CD4-positive, alpha-beta T cell treated with Interleukin-10 for 1 hour (primary cell): ENCODE results near the gene FGD3.
"Not testable (repeated sequence)": the region's sequence is repeated elsewhere in the genome, so short reads cannot be mapped to it uniquely, and the experiment has no call there.

Experiments used
- DNase-seq: peaks from one replicate; pipeline ENCODE4 v3.0.0-alpha.2; 2020

FGD3 gene, protein sequence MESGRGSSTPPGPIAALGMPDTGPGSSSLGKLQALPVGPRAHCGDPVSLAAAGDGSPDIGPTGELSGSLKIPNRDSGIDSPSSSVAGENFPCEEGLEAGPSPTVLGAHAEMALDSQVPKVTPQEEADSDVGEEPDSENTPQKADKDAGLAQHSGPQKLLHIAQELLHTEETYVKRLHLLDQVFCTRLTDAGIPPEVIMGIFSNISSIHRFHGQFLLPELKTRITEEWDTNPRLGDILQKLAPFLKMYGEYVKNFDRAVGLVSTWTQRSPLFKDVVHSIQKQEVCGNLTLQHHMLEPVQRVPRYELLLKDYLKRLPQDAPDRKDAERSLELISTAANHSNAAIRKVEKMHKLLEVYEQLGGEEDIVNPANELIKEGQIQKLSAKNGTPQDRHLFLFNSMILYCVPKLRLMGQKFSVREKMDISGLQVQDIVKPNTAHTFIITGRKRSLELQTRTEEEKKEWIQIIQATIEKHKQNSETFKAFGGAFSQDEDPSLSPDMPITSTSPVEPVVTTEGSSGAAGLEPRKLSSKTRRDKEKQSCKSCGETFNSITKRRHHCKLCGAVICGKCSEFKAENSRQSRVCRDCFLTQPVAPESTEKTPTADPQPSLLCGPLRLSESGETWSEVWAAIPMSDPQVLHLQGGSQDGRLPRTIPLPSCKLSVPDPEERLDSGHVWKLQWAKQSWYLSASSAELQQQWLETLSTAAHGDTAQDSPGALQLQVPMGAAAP

DNA sequence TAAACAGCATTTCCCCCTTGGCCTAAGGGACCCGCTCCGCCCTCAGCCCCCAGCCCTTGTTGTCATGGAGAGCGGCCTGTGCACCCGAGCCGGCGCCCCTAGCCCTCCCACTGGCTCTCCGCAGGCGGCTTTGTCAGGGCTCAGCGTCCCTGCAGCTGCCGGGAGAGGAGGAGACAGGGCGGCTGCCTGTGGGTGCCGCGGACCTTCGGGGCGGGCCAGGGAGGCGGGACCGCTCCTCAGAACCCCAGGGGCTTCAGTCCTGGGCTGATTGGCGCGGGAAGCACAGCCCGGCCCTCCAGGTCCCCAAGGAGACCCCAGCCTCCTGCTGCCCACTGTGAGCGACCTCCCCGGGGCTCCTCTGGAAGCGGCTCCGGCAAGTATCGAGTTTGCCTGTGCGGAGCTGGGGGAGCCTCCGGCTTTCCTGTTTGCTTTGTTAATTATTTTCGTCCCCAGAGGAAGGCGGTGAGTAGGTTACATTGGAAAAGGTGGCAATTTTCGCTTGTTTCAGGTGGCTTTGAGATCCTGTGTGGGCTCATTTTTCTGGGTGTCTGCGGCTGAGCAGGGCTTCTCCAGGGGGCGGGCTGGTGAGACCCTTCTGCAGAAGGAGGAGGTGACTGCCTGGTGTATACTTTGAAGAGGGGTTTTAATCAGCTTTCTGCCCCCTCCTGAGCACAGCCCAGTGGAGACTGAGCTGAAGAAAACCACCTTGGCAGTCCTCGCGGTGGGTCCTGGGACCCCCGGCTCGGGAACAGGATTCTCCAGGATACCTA, at the start of gene FGD3:
TSS of gene FGD3 (plus strand) at position 256 of the 770 bp plus-strand sequence. CDS start 28,734 bp downstream, outside the sequence.
- peak; percentile 44 for DNase-seq

GRCh38 chr9:92905137-92905536, 42.2 kb upstream of the FGD3 start:
- not testable (repeated sequence) for DNase-seq

- no peak for DNase-seq
Measured at GRCh38 chr9:92911511-92912475, 35.5 kb upstream of the FGD3 start.

GRCh38 chr9:92917176-92917800, 30.0 kb upstream of the FGD3 start:
- DNase-seq, result no peak

DNA sequence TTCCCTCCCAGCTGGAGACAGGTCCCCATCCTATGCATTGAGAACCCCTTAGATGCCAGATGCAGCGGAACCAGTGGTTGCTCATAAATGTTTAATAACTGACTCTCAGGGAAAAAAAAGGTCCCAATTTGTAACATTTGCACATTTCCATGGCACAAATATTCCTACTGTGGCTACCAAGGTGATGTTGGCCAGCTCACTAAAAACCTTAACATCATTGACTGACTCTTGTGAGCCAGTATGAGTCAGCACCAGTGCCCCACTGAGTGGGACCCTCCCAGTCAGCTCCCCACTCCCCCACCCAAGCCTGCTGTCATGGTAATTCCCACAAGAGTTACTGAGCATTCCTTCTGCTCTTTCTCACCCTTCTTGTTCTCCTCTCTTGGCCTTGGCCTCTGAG, 26.9 kb upstream of the FGD3 start:
- no peak for DNase-seq

GRCh38 chr9:92931606-92932005, 15.7 kb upstream of the FGD3 start:
- DNase-seq, result no peak

DNA sequence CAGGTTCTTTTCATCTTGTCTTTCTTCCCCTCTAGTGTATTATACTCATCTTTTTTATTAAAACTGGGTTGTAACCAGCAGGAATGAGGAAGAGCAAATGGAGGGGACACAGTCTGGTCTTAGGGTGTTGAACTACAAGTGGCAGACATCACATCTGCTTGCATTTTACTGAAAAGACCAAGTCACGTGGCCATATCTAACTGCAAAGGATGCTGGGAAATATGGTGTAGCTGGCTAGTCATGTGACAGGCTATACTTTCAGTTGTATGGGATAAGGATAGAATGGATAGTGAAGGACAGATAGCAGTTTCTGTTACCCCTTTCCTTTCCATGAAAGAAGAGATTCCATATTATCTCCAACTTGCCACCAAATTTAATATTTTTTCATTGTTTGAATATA, 13.0 kb upstream of the FGD3 start:
- DNase-seq, result no peak

DNA sequence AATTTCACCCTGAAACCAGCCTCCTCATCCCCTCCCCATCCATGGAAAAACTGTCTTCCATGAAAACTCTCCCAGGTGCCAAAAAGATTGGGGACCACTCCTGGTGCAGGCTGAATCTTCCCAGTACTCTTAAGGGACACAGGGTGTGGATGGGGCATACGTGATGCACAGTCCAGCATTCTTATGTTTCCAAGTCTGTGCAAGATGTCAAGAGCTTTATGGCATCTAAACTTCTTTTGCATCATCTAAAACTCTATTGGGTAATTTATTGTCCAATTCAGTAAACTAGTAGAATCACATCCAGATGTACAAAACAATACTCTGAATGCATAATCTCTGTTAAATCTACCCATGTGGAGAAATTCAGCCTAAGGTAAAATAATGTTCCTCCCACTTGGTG, 9.3 kb upstream of the FGD3 start:
- DNase-seq, result no peak

GRCh38 chr9:92941861-92942260, 5.5 kb upstream of the FGD3 start:
- DNase-seq, result no peak

GRCh38 chr9:92942688-92943616, 4.4 kb upstream of the FGD3 start:
- no peak for DNase-seq

- DNase-seq, result no peak
Measured at GRCh38 chr9:92944921-92945320, 2.4 kb upstream of the FGD3 start.

DNA sequence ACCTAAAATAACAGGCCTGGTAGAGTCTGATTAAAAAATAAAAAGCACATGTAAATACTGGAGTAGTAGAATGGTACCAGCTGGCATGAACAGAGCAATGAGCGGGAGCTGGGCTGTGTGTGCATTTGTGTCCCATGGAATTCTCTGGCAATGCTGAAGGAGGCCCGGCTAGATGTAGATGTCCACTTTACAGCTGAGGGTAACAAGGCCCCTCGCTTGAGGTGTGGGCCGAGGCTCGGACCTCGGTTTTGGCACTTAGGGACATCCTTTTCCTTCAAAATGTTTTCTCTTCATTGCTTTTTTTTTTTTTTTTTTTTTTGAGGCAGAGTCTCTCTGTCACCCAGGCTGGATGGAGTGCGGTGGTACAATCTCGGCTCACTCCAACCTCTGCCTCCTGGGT, 1.5 kb upstream of the FGD3 start:
- DNase-seq, result no peak

GRCh38 chr9:92948038-92948534, 763 bp downstream of the FGD3 start:
- no peak for DNase-seq

- no peak for DNase-seq
Measured at GRCh38 chr9:92948632-92949031, 1.3 kb downstream of the FGD3 start.

GRCh38 chr9:92949266-92949982, 2.1 kb downstream of the FGD3 start:
- DNase-seq, result no peak

DNA sequence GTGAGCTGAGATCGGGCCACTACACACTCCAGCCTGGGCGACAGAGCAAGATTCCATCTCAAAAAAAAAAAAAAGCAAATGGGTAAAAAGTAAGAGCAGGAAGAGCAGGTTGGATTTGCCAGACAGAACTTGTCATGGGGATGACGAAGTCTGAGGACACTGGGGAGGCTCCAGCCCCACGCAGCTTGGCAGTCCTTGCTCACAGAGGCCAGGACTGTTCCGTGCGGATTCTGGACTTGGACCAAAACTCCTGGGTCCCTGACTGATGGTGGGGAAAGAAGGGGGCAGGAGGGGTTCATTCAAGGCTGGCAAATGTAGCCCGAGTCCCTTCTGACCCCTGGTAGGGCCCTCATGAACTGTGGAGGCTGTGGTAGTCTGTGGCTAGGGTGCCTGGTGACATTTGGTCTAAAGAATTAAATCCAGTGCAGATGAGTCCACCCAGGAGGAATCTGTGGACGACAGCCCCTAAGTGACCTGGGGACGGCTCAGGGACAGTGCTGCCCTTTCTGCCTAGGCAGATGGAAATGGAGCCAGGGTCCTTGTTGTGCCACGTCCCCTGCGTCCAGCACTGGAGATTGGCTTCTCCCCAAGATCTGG, 3.1 kb downstream of the FGD3 start:
- DNase-seq, result no peak

DNA sequence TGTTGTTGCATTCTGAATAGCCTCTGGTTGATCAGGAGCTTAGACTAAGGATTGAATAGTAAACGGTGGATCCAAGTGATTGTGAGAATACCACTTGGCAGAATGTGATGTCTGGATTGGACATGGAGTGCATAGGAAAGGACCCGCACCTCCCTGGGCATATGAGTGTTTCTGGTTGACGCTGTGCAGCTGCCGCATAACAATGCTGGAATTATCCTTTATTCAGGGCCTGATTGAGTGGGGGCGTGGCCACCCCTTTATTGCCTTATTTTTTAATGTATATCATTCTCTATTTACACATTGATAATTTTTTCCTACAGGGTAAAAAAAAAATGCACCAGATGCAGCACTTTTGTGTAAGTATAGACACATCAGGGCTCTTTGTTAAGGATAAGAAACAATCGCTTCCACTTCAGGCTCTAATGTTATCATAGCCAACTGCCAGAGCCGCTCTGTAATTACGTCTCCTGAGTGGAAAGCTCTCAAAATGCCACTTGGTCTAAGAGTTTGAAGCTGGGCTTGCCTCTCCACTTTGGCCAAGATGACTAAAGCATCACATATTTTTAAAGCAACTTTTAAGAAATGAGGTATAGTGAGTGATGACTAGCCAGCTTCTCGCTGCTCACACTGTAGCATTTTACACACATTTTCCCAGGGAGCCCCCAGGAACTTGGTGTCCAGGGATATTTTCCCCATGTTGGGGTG, 5.7 kb downstream of the FGD3 start:
- DNase-seq, result no peak

DNA sequence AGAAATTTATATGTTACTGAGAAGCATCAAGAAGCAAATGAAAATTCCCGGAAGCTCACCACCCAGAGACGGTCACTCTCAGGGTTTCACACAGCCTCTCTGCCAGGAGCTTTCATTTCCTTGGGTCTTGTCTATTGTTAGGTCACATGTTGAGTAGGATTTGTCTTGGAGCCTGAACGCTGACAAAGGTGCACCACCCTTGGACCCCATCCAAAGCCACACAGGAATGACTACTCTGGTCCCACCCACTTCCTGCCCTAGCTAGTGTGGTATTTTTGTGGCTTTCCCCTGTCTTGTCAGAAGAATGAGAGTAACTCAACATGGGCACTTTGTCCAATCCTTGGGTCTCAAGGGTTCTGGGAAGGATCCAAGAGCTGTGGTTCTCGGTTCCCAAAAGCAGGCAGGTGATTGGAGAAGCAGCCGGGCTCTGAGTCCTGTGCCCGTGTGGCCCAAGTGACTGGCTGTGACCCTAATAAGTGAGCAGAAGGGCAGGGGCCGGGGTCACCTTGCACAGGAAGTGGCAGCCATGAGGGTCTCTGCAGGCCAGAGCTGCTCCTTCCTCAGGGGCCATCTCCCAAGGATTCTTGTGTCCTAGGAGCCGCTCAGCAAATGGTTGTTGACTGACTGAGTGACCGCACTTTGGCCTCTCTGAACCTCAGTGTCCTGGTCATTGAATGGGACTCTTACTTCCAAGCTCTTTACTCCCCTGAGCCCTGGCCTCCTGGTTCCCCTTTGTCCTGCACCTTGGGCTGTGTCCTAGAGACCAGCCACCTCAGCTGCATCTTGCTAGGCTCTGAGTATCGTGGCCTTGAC, 6.9 kb downstream of the FGD3 start:
- peak; percentile 85 for DNase-seq
